ENCODE data around the gene MAN2C1.
"Not testable (repeated sequence)": the region's sequence is repeated elsewhere in the genome, so short reads cannot be mapped to it uniquely, and the experiment has no call there.

The MAN2C1 gene

GRCh38 chr15:75360856-75361255, 7.6 kb downstream of the MAN2C1 start:
- no peak for DNase-seq

- no peak for DNase-seq
Observed at GRCh38 chr15:75360391-75360790, 8.0 kb downstream of the MAN2C1 start.

GRCh38 chr15:75359537-75360250, 8.7 kb downstream of the MAN2C1 start:
- DNase-seq = no peak

- DNase-seq = no peak
Observed at GRCh38 chr15:75358771-75359536, 9.5 kb downstream of the MAN2C1 start.

DNA sequence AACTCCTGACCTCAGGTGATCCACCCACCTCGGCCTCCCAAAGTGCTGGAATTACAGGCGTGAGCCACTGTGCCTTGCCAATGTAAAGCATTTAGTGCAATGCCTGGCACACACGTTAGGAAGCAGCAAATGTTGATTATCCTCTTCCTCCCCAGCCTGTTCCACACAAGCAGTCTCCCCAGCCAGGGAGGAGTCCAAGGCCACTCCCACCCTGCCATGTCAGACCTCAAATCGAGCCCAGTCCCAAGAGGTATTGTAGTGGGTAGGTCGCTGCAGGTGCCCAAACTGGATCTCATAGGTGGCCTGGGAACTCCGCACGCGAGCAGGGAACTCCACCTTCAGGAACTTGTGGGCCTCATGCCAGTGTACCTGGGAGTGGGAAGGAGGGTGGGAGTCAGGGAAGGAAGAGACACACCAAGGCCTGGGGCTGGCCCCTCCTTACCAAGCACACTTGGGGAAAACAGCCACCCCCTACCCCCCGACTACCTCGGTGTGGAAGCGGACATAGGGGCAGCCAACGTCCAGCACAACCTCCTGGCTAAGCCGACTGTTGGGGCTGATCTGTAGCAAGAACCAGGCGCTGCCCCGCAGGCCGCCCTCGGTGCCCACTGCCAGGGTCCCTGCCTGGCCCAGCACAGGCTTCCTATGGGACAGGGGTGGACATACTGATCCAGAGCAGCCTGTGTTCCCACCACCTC, 10.3 kb downstream of the MAN2C1 start:
- DNase-seq = no peak

GRCh38 chr15:75356517-75356916, 11.9 kb downstream of the MAN2C1 start:
- DNase-seq = no peak

- DNase-seq = no peak
Observed at GRCh38 chr15:75356006-75356405, 12.4 kb downstream of the MAN2C1 start.

- DNase-seq = no peak
Observed at GRCh38 chr15:75355369-75355768, 13.0 kb downstream of the MAN2C1 start.

GRCh38 chr15:75354454-75354853, 14.0 kb downstream of the MAN2C1 start:
- DNase-seq = no peak

GRCh38 chr15:75353604-75354003, 14.8 kb downstream of the MAN2C1 start:
- DNase-seq = no peak

GRCh38 chr15:75352186-75353080, 16.0 kb downstream of the MAN2C1 start:
- no peak for DNase-seq

GRCh38 chr15:75350601-75351361, 17.6 kb downstream of the MAN2C1 start:
- no peak for DNase-seq

- no peak for DNase-seq
Observed at GRCh38 chr15:75349851-75350588, 18.4 kb downstream of the MAN2C1 start.

GRCh38 chr15:75349351-75349669, 19.1 kb downstream of the MAN2C1 start:
- DNase-seq = not testable (repeated sequence)

GRCh38 chr15:75348562-75349350, 19.7 kb downstream of the MAN2C1 start:
- no peak for DNase-seq

GRCh38 chr15:75348034-75348561, 20.3 kb downstream of the MAN2C1 start:
- DNase-seq = no peak

DNA sequence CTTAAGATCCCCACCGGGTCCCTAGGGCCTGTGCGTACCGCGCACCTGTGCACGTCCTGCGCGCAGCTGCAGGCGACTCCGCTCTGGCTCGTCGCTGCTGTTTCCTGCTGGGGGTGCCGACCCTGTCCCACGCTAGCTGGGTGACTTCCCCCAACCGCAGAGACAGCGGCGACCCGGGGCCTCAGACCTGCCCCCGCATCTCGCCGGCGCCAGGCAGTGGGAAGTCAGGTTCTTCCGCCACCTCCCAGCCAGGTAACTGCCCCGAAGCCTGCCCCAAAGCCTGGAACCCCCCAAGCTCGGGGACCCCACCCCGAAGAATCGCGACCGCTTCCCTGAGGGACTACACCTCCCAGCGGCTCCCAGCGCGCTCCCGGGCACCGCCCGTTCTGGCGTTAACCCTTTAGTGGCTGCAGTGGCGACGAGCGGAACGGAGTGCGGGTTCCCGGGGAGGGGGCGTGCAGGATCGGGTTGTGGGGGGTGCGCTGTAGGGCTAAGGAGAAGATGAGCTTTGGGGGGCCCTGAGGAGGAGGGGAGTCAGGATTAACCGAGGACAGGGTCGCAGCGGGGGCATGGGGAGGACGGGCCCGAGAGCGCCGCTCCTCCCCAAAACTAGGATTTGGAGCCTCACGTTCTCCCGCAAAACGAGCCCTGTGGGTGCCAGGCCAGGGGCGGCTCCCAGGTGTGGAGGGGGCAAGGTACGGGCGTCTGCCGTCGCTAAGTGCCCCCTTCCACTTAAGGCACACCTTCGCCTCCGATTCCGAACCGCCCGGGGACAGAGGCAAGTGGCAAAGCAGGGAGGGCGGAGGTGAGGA, 21.0 kb downstream of the MAN2C1 start:
- peak; percentile 12 for DNase-seq

- no peak for DNase-seq
Observed at GRCh38 chr15:75346796-75347221, 21.6 kb downstream of the MAN2C1 start, which contains the start of gene NEIL1. Gene NEIL1 (plus strand): TSS chr15:75347039. CDS start chr15:75348906, 1,867 bp downstream.

GRCh38 chr15:75343953-75344352, 24.5 kb downstream of the MAN2C1 start:
- DNase-seq = not testable (repeated sequence)

All from COR-L47 (cell line).